ENCODE results near the gene EIF4A3. TPM values are rescaled to one million over a fixed set of nuclear protein-coding genes. Genes with fewer than 3 reads are reported as not detected.

EIF4A3 gene
- total RNA-seq, 2 experiments from 2014 or later: 259 to 313 TPM

DNA sequence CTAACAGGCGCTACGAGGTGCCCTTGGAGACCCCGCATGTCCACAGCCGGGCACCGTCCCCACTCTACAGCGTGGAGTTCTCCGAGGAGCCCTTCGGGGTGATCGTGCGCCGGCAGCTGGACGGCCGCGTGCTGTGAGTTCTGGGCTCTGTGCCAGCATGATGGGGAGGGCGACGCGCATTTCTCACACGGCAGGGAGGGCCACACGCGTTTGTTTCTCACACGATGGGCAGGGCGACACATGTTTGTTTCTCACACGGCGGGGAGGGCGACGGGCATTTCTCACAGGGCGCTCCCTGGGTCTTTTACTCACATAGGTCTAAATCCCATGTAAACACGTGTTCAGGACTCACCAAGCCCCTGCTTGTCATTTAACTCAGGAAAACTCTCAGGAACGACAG is 41.2 kb downstream of the EIF4A3 start:
- Histone ChIP-seq H4K20me1 (ENCODE audit: insufficient read depth, low read length) (no peaks in the 10 kb centered on the region), H3K4me1 (ENCODE audit: insufficient read depth, low read length, poor library complexity, severe bottlenecking) (peaks cover 13% of the 10 kb centered on the region), H3K27ac (ENCODE audit: low read depth, low read length, poor library complexity, severe bottlenecking) (no peak overlapping the region), H2AFZ (ENCODE audit: low read length) (no peak overlapping the region), H3K4me3 (ENCODE audit: low read depth, low read length, poor library complexity, severe bottlenecking) (no peak overlapping the region), H3K4me2 (ENCODE audit: low read length) (no peak overlapping the region), H3K79me2 (ENCODE audit: insufficient read depth, low read depth, low read length) (no peaks in the 10 kb centered on the region), H3K9me2 (ENCODE audit: insufficient read depth, low read length) (no peaks in the 10 kb centered on the region), H3K36me3 (ENCODE audit: insufficient read depth, low read length) (no peaks in the 10 kb centered on the region), H3K9me3 (ENCODE audit: low read length) (no peaks in the 10 kb centered on the region)
- ChIA-PET POLR2A (no interaction called here), CTCF (ENCODE audit: unreplicated experiment) (no interaction called here)
- DNase-seq (ENCODE audit: low spot score): no peak
- no TSS peak for BruUV-seq (replicated peaks)
- intact Hi-C loops (cut with micrococcal nuclease; ENCODE audit: unreplicated experiment): no loop called here
- TF ChIP-seq, protein P1, sequence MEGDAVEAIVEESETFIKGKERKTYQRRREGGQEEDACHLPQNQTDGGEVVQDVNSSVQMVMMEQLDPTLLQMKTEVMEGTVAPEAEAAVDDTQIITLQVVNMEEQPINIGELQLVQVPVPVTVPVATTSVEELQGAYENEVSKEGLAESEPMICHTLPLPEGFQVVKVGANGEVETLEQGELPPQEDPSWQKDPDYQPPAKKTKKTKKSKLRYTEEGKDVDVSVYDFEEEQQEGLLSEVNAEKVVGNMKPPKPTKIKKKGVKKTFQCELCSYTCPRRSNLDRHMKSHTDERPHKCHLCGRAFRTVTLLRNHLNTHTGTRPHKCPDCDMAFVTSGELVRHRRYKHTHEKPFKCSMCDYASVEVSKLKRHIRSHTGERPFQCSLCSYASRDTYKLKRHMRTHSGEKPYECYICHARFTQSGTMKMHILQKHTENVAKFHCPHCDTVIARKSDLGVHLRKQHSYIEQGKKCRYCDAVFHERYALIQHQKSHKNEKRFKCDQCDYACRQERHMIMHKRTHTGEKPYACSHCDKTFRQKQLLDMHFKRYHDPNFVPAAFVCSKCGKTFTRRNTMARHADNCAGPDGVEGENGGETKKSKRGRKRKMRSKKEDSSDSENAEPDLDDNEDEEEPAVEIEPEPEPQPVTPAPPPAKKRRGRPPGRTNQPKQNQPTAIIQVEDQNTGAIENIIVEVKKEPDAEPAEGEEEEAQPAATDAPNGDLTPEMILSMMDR (conservative IDR thresholded peaks at IDR 0.05; ENCODE audit: low read length): no peak
- TF ChIP-seq EZH2phosphoT487 (IDR thresholded peaks at IDR 0.05; ENCODE audit: borderline replicate concordance, low read depth, low read length): no peak

DNA sequence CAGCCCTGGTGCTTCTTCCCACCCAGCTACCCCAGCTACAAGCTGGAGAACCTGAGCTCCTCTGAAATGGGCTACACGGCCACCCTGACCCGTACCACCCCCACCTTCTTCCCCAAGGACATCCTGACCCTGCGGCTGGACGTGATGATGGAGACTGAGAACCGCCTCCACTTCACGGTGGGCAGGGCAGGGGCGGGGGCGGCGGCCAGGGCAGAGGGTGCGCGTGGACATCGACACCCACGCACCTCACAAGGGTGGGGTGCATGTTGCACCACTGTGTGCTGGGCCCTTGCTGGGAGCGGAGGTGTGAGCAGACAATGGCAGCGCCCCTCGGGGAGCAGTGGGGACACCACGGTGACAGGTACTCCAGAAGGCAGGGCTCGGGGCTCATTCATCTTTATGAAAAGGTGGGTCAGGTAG is 42.0 kb downstream of the EIF4A3 start:
- TF ChIP-seq EZH2phosphoT487 (IDR thresholded peaks at IDR 0.05; ENCODE audit: borderline replicate concordance, low read depth, low read length): no peak
- TF ChIP-seq, protein P1 (conservative IDR thresholded peaks at IDR 0.05; ENCODE audit: low read length): no peak
- Histone ChIP-seq H3K27ac (ENCODE audit: low read depth, low read length, poor library complexity, severe bottlenecking) (no peak overlapping the region), H2AFZ (ENCODE audit: low read length) (no peak overlapping the region), H3K9me2 (ENCODE audit: insufficient read depth, low read length) (no peaks in the 10 kb centered on the region), H3K4me1 (ENCODE audit: insufficient read depth, low read length, poor library complexity, severe bottlenecking) (peaks cover 21% of the 10 kb centered on the region), H3K4me3 (ENCODE audit: low read depth, low read length, poor library complexity, severe bottlenecking) (no peak overlapping the region), H3K4me2 (ENCODE audit: low read length) (no peak overlapping the region), H3K79me2 (ENCODE audit: insufficient read depth, low read depth, low read length) (no peaks in the 10 kb centered on the region), H3K9me3 (ENCODE audit: low read length) (no peaks in the 10 kb centered on the region), H4K20me1 (ENCODE audit: insufficient read depth, low read length) (no peaks in the 10 kb centered on the region), H3K36me3 (ENCODE audit: insufficient read depth, low read length) (no peaks in the 10 kb centered on the region)
- POLR2A ChIA-PET: no interaction called here
- intact Hi-C loops (cut with micrococcal nuclease; ENCODE audit: unreplicated experiment): loop anchor here (5.0 kb wide), 1 partner anchor 42 kb away; the partner anchor contains the start of gene EIF4A3
- CTCF ChIA-PET (ENCODE audit: unreplicated experiment): no interaction called here
- no peak for DNase-seq (ENCODE audit: low spot score)
- BruUV-seq (replicated peaks): no TSS peak

DNA sequence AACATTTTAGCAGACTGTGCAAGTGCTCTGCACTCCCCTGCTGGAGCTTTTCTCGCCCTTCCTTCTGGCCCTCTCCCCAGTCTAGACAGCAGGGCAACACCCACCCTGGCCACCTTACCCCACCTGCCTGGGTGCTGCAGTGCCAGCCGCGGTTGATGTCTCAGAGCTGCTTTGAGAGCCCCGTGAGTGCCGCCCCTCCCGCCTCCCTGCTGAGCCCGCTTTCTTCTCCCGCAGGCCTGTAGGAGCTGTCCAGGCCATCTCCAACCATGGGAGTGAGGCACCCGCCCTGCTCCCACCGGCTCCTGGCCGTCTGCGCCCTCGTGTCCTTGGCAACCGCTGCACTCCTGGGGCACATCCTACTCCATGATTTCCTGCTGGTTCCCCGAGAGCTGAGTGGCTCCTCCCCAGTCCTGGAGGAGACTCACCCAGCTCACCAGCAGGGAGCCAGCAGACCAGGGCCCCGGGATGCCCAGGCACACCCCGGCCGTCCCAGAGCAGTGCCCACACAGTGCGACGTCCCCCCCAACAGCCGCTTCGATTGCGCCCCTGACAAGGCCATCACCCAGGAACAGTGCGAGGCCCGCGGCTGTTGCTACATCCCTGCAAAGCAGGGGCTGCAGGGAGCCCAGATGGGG is 42.5 kb downstream of the EIF4A3 start:
- H3K36me3 ChIP-seq (ENCODE audit: insufficient read depth, low read length): no peaks in the 10 kb centered on the region
- H3K4me1 ChIP-seq (ENCODE audit: insufficient read depth, low read length, poor library complexity, severe bottlenecking): peaks cover 22% of the 10 kb centered on the region
- CTCF ChIA-PET (ENCODE audit: unreplicated experiment): no interaction called here
- no peaks in the 10 kb centered on the region for H4K20me1 ChIP-seq (ENCODE audit: insufficient read depth, low read length)
- POLR2A ChIA-PET: no interaction called here
- TF ChIP-seq, protein P1 (conservative IDR thresholded peaks at IDR 0.05; ENCODE audit: low read length): no peak
- TF ChIP-seq EZH2phosphoT487 (IDR thresholded peaks at IDR 0.05; ENCODE audit: borderline replicate concordance, low read depth, low read length): no peak
- intact Hi-C loops (cut with micrococcal nuclease; ENCODE audit: unreplicated experiment): loop anchor here (5.0 kb wide), 1 partner anchor 43 kb away; the partner anchor contains the start of gene EIF4A3
- DNase-seq (ENCODE audit: low spot score): no peak
- no peaks in the 10 kb centered on the region for H3K9me3 ChIP-seq (ENCODE audit: low read length)
- H3K9me2 ChIP-seq (ENCODE audit: insufficient read depth, low read length): no peaks in the 10 kb centered on the region
- no peak overlapping the region for H3K27ac ChIP-seq (ENCODE audit: low read depth, low read length, poor library complexity, severe bottlenecking)
- H3K4me2 ChIP-seq (ENCODE audit: low read length): no peak overlapping the region
- no peak overlapping the region for H2AFZ ChIP-seq (ENCODE audit: low read length)
- no TSS peak for BruUV-seq (replicated peaks)
- no peaks in the 10 kb centered on the region for H3K79me2 ChIP-seq (ENCODE audit: insufficient read depth, low read depth, low read length)
- no peak overlapping the region for H3K4me3 ChIP-seq (ENCODE audit: low read depth, low read length, poor library complexity, severe bottlenecking)
